Measurements from ENCODE around the gene KCNAB1. TPM values are rescaled to one million over a fixed set of nuclear protein-coding genes. Genes with fewer than 3 reads are reported as not detected.

KCNAB1 gene
- total RNA-seq, 4 donors from 2014 or later = 0.38 to 1.5 (median 0.49) TPM

GRCh38 chr3:156509189-156510174, 389.1 kb downstream of the KCNAB1 start:
- H3K27ac ChIP-seq = no peak overlapping the region
- no peak for TF ChIP-seq EP300 (IDR thresholded peaks at IDR 0.05)
- TF ChIP-seq, protein P1, sequence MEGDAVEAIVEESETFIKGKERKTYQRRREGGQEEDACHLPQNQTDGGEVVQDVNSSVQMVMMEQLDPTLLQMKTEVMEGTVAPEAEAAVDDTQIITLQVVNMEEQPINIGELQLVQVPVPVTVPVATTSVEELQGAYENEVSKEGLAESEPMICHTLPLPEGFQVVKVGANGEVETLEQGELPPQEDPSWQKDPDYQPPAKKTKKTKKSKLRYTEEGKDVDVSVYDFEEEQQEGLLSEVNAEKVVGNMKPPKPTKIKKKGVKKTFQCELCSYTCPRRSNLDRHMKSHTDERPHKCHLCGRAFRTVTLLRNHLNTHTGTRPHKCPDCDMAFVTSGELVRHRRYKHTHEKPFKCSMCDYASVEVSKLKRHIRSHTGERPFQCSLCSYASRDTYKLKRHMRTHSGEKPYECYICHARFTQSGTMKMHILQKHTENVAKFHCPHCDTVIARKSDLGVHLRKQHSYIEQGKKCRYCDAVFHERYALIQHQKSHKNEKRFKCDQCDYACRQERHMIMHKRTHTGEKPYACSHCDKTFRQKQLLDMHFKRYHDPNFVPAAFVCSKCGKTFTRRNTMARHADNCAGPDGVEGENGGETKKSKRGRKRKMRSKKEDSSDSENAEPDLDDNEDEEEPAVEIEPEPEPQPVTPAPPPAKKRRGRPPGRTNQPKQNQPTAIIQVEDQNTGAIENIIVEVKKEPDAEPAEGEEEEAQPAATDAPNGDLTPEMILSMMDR (IDR thresholded peaks at IDR 0.05) = peak; percentile 38 to 43
- no peak for DNase-seq (ENCODE audit: low spot score in 2 of 2)
- peaks cover 2% of the 10 kb centered on the region for H3K4me1 ChIP-seq
- no peaks in the 10 kb centered on the region for H3K27me3 ChIP-seq
- H3K36me3 ChIP-seq = no peaks in the 10 kb centered on the region
- 63% methylated on average over 5 of the region's 5 CpGs for WGBS
- no peak overlapping the region for H3K4me3 ChIP-seq
- no peaks in the 10 kb centered on the region for H3K9me3 ChIP-seq

DNA sequence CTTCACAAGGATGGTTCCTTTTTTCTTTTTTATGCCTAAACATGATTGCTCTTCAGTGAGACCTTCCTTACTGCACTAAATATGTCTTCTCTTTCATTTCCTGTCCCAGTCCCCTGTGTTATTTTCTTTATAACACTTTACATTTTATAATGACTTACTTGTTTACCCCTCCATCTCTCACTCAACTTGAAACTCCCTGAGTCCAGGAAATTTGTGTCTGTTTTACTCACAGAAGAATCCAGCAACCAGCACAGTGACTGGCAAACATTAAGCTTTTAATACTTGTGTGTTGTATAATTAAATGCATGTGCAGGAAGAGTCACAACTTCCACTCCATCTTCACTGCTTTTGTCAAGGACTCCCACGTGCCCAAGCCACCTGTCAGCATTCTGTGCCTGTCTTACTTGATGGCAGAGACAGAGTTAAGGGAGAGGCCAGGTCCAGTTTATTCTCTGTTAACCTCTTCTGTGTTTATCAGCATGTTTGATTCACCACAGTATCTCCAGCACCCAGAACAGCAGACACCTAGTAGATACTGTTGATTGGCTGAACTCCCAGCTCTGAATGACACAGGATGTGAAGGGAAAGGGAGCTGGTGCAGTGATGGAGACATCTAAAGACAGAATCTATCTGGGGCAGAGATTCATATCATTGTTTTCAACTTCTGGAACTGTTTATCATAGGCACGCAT, 391.8 kb downstream of the KCNAB1 start:
- TF ChIP-seq EP300 (IDR thresholded peaks at IDR 0.05) = no peak
- TF ChIP-seq POLR2A (IDR thresholded peaks at IDR 0.05) = no peak
- TF ChIP-seq, protein P1 (IDR thresholded peaks at IDR 0.05) = no peak
- TF ChIP-seq POLR2AphosphoS5 (IDR thresholded peaks at IDR 0.05) = no peak
- no peak for DNase-seq (ENCODE audit: low spot score in 2 of 2)
- Histone ChIP-seq H3K4me3 (no peak overlapping the region), H3K36me3 (no peaks in the 10 kb centered on the region), H3K4me1 (peaks cover 5% of the 10 kb centered on the region), H3K27ac (no peak overlapping the region), H3K27me3 (no peaks in the 10 kb centered on the region), H3K9me3 (no peaks in the 10 kb centered on the region)
- WGBS = 66% methylated on average over 2 of the region's 2 CpGs

GRCh38 chr3:156513619-156514018, 393.2 kb downstream of the KCNAB1 start:
- H3K27ac ChIP-seq = no peak overlapping the region
- H3K36me3 ChIP-seq = no peaks in the 10 kb centered on the region
- peaks cover 9% of the 10 kb centered on the region for H3K4me1 ChIP-seq
- H3K27me3 ChIP-seq = no peaks in the 10 kb centered on the region
- 47% methylated on average over 5 of the region's 5 CpGs for whole genome bisulfite sequencing
- no peak overlapping the region for H3K4me3 ChIP-seq
- no peak for TF ChIP-seq POLR2AphosphoS5 (IDR thresholded peaks at IDR 0.05)
- no peak for TF ChIP-seq EP300 (IDR thresholded peaks at IDR 0.05)
- TF ChIP-seq, protein P1 (IDR thresholded peaks at IDR 0.05) = no peak
- no peak for TF ChIP-seq POLR2A (IDR thresholded peaks at IDR 0.05)
- no peak for DNase-seq (ENCODE audit: low spot score in 2 of 2)
- H3K9me3 ChIP-seq = no peaks in the 10 kb centered on the region

GRCh38 chr3:156516284-156516683, 395.9 kb downstream of the KCNAB1 start:
- Histone ChIP-seq H3K27me3 (no peaks in the 10 kb centered on the region), H3K27ac (no peak overlapping the region), H3K36me3 (no peaks in the 10 kb centered on the region), H3K4me3 (no peak overlapping the region), H3K4me1 (peaks cover 9% of the 10 kb centered on the region), H3K9me3 (no peaks in the 10 kb centered on the region)
- 63% methylated on average over 3 of the region's 3 CpGs for WGBS
- TF ChIP-seq POLR2A (IDR thresholded peaks at IDR 0.05) (no peak), POLR2AphosphoS5 (IDR thresholded peaks at IDR 0.05) (no peak), EP300 (IDR thresholded peaks at IDR 0.05) (no peak)
- TF ChIP-seq, protein P1 (IDR thresholded peaks at IDR 0.05) = no peak
- DNase-seq (ENCODE audit: low spot score in 2 of 2) = no peak

- peaks cover 9% of the 10 kb centered on the region for H3K4me1 ChIP-seq
- 30% methylated on average over 1 of the region's 1 CpG for WGBS
- H3K27ac ChIP-seq = no peak overlapping the region
- TF ChIP-seq, protein P1 (IDR thresholded peaks at IDR 0.05) = no peak
- TF ChIP-seq POLR2AphosphoS5 (IDR thresholded peaks at IDR 0.05) (no peak), POLR2A (IDR thresholded peaks at IDR 0.05) (no peak), EP300 (IDR thresholded peaks at IDR 0.05) (no peak)
- no peaks in the 10 kb centered on the region for H3K9me3 ChIP-seq
- no peak for DNase-seq (ENCODE audit: low spot score in 2 of 2)
- no peaks in the 10 kb centered on the region for H3K27me3 ChIP-seq
- no peaks in the 10 kb centered on the region for H3K36me3 ChIP-seq
- H3K4me3 ChIP-seq = no peak overlapping the region
Measured at GRCh38 chr3:156516961-156517360, 396.6 kb downstream of the KCNAB1 start.

All from suprapubic skin (tissue), 4 donors.